ENCODE measurements around the gene NTN3.

GRCh38 chr16:2480948-2481347 lies 9.9 kb downstream of the NTN3 start:
- TF ChIP-seq POLR2AphosphoS5 (IDR thresholded peaks at IDR 0.05; ENCODE audit: low read depth, low read length) (no peak), MAX (IDR thresholded peaks at IDR 0.05; ENCODE audit: low read depth) (no peak), GABPA (IDR thresholded peaks at IDR 0.05; ENCODE audit: low read depth) (no peak), CTCF (IDR thresholded peaks at IDR 0.05) (no peak), NFIC (IDR thresholded peaks at IDR 0.05; ENCODE audit: borderline replicate concordance) (no peak), REST (IDR thresholded peaks at IDR 0.05; ENCODE audit: low read depth, low read length) (no peak), EP300 (IDR thresholded peaks at IDR 0.05; ENCODE audit: borderline replicate concordance in 1 of 2, low read depth in 1 of 2, low read length in 1 of 2) (no peak), MXI1 (IDR thresholded peaks at IDR 0.05; ENCODE audit: low read depth, low read length) (no peak)
